AG09309 (cell line): ENCODE results near the gene RPP25L.

Experiments
- DNase-seq: peaks from one replicate; pipeline ENCODE4 v3.0.0-alpha.2; 2010; ENCODE audit warnings: low read depth
- H3K4me3 ChIP-seq: 2 replicates; pipeline ENCODE4 v1.5.1; 2011; ENCODE audit warnings: mild to moderate bottlenecking, low read depth, low read length, moderate library complexity; ENCODE audit not compliant: control insufficient read depth
- CTCF ChIP-seq: IDR thresholded peaks from 2 replicates; pipeline ENCODE4 v1.5.1; 2011; ENCODE audit warnings: mild to moderate bottlenecking, low read depth, low read length, inconsistent platforms; ENCODE audit not compliant: insufficient read depth, control insufficient read depth; ENCODE audit errors: missing control alignments

RPP25L gene

DNA sequence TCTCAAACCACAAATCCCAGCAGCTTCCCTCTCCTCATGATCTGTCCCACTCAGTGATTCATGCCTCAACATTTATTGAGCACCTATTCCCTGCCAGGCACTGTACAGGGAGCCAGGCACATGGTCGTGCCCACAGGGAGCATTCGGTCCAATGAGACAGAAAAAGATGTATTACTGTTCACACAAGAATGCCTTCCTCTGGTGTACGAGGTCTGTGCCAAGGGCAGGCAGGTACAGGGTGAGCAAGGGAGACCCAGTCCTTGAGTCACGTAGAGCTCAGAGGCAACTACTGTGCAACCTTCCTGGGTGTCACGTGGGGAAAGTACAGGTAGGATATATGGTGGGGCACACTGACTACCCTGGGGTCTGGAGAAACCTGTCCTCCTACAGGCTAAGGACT lies 26.9 kb downstream of the RPP25L start:
- TF ChIP-seq CTCF, result no peak
- no peak overlapping the region for H3K4me3 ChIP-seq
- no peak for DNase-seq

- no peak for DNase-seq
- H3K4me3 ChIP-seq, result no peak overlapping the region
- no peak for TF ChIP-seq CTCF
Measured at GRCh38 chr9:34582787-34583186, 29.1 kb downstream of the RPP25L start.

DNA sequence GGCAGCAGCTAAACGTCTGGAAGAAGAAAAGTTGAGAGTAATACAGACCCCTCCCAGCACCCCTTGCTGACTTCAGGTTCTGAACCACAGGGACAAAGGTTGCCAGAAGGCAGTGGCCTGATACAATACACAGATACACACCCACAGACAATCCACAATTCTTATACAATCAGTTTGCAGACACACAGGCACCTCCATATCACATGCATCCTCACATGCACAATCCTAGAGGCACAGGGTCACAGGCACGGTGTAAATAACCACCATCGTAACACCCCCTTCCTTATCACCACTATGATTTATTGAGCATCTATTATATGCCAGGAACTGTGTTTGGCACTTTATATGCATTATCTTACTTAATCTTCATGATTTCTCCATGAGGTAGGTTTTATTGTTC lies 30.6 kb downstream of the RPP25L start:
- H3K4me3 ChIP-seq, result no peak overlapping the region
- DNase-seq, result no peak
- TF ChIP-seq CTCF, result no peak

GRCh38 chr9:34580358-34580757 lies 31.5 kb downstream of the RPP25L start:
- TF ChIP-seq CTCF, result no peak
- H3K4me3 ChIP-seq, result no peak overlapping the region
- DNase-seq, result no peak

GRCh38 chr9:34579808-34580163 lies 32.1 kb downstream of the RPP25L start:
- no peak overlapping the region for H3K4me3 ChIP-seq
- no peak for DNase-seq
- TF ChIP-seq CTCF, result no peak

DNA sequence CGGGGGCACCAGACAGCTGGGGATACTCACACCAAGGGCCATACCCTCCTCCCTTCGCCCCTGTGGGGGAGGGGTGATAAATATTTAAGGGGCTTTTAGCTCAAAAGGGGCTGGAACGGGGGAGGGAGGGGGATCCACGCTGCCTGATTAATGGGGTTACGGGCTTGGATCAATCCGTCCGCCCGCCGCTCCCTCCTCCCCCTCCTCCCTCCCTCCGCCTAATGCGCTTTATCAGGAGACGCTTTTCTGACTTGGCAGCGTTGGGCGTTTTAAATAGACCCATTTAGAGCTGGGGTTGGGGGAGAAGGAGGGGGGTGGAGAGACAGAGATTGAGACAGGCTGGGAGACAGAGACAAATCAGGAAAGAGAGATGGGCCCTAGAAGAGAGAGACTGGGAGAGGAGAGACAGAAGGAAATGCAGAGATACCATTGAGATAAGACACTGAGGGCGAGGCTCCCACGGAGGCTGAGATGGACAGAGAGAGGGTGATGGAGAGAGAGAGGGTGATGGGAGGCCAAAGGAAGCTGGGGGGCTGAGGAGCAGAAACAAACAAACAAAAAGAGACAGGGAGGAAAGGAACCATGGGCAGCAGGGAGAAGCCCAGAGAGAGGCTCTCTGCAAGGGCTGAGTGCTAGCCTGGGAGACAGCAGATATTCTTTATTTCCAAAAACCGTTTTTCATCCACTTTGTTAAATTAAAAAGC lies 32.6 kb downstream of the RPP25L start:
- DNase-seq, result no peak
- TF ChIP-seq CTCF, result no peak
- no peak overlapping the region for H3K4me3 ChIP-seq
